ENCODE data around the gene KCNIP4. TPM values are rescaled to one million over a fixed set of nuclear protein-coding genes. Genes with fewer than 3 reads are reported as not detected.

The KCNIP4 gene
- total and polyA plus RNA-seq, 2 donors (not counting 3 experiments of a cell fraction or from before 2014, with no cell fraction given), result not detected

- no peak overlapping the region for H2AFZ ChIP-seq (ENCODE audit: low read depth, low read length)
- H3K79me2 ChIP-seq (ENCODE audit: control insufficient read depth, insufficient read depth, low read length), result no peaks in the 10 kb centered on the region
- no peaks in the 10 kb centered on the region for H4K20me1 ChIP-seq (replicated peaks; ENCODE audit: control insufficient read depth, extremely low read depth, insufficient read depth, low read length)
- ChIA-PET POLR2A (no interaction called here), CTCF (interaction anchor here (1.1 to 2.9 kb wide), 4 partner anchors 13 to 241 kb away, joined by 3 to 13 read pairs (median 4); no protein-coding TSS in a partner anchor)
- dilution Hi-C loops (cut with MboI; ENCODE audit: extremely low pct_ligation_motif_present, low sequenced_read_pairs) (loop anchor here (25.0 kb wide), 1 partner anchor 215 kb away; no protein-coding TSS in a partner anchor), intact Hi-C loops (cut with micrococcal nuclease) (no loop called here)
- no peak overlapping the region for H3K4me2 ChIP-seq (ENCODE audit: insufficient read depth, low read length)
- no peaks in the 10 kb centered on the region for H3K36me3 ChIP-seq (ENCODE audit: control insufficient read depth in 2 of 2, extremely low read depth in 1 of 2, insufficient read depth in 2 of 2, low read length in 2 of 2)
- FAIRE-seq (no peak), DNase-seq (ENCODE audit: low read depth, low spot score) (no peak)
- H3K27ac ChIP-seq (ENCODE audit: insufficient read depth, low read depth, low read length), result no peak overlapping the region
- no peaks in the 10 kb centered on the region for H3K9me1 ChIP-seq (replicated peaks; ENCODE audit: control insufficient read depth, extremely low read depth, insufficient read depth, low read length)
- H3K27me3 ChIP-seq (ENCODE audit: control insufficient read depth in 2 of 2, insufficient read depth in 2 of 2, low read length in 2 of 2), result peaks cover 5% of the 10 kb centered on the region in 2 experiments
- no peaks in the 10 kb centered on the region for H3K4me1 ChIP-seq (ENCODE audit: control insufficient read depth, extremely low read depth, insufficient read depth, low read length)
- no TSS peak for BruUV-seq (replicated peaks)
- H3K4me3 ChIP-seq (replicated peaks in 1 of 3; ENCODE audit: insufficient read depth in 1 of 3, low read depth in 1 of 3, low read length in 3 of 3), result no peak overlapping the region
- H3K9ac ChIP-seq (replicated peaks; ENCODE audit: extremely low read depth, insufficient read depth, low read length), result no peak overlapping the region
- no peaks in the 10 kb centered on the region for H3K9me3 ChIP-seq (replicated peaks; ENCODE audit: control insufficient read depth, insufficient read depth, low read length)
- TF ChIP-seq CTCF (IDR thresholded peaks at IDR 0.05; ENCODE audit: extremely low read depth in 1 of 2, insufficient read depth in 1 of 2, low read depth in 1 of 2, low read length in 2 of 2) (no peak), POLR2AphosphoS5 (IDR thresholded peaks at IDR 0.05; ENCODE audit: insufficient read depth, low read depth, low read length) (no peak)
Measured at GRCh38 chr4:21752616-21753015, 196.0 kb downstream of the KCNIP4 start.

GRCh38 chr4:21749924-21750323 is 198.6 kb downstream of the KCNIP4 start:
- no peak for FAIRE-seq
- no peaks in the 10 kb centered on the region for H3K4me1 ChIP-seq (ENCODE audit: control insufficient read depth, extremely low read depth, insufficient read depth, low read length)
- CTCF ChIA-PET, result interaction anchor here (0.8 kb wide), 1 partner anchor 16 kb away, joined by 3 read pairs; no protein-coding TSS in a partner anchor

More at GRCh38 chr4:21749924-21750323, 198.6 kb downstream of the KCNIP4 start:
- intact Hi-C loops (cut with micrococcal nuclease), result no loop called here
- H4K20me1 ChIP-seq (replicated peaks; ENCODE audit: control insufficient read depth, extremely low read depth, insufficient read depth, low read length), result no peaks in the 10 kb centered on the region
- no peak overlapping the region for H3K4me3 ChIP-seq (replicated peaks in 1 of 3; ENCODE audit: insufficient read depth in 1 of 3, low read depth in 1 of 3, low read length in 3 of 3)
- H3K9ac ChIP-seq (replicated peaks; ENCODE audit: extremely low read depth, insufficient read depth, low read length), result no peak overlapping the region
- H3K79me2 ChIP-seq (ENCODE audit: control insufficient read depth, insufficient read depth, low read length), result no peaks in the 10 kb centered on the region
- no peaks in the 10 kb centered on the region for H3K9me3 ChIP-seq (replicated peaks; ENCODE audit: control insufficient read depth, insufficient read depth, low read length)
- no peaks in the 10 kb centered on the region for H3K9me1 ChIP-seq (replicated peaks; ENCODE audit: control insufficient read depth, extremely low read depth, insufficient read depth, low read length)
- H3K4me2 ChIP-seq (ENCODE audit: insufficient read depth, low read length), result no peak overlapping the region
- H3K36me3 ChIP-seq (ENCODE audit: control insufficient read depth in 2 of 2, extremely low read depth in 1 of 2, insufficient read depth in 2 of 2, low read length in 2 of 2), result no peaks in the 10 kb centered on the region
- no TSS peak for BruUV-seq (replicated peaks)
- H3K27me3 ChIP-seq (ENCODE audit: control insufficient read depth in 2 of 2, insufficient read depth in 2 of 2, low read length in 2 of 2), result peaks cover 5% of the 10 kb centered on the region in 2 experiments
- no peak for TF ChIP-seq MAX (IDR thresholded peaks at IDR 0.05; ENCODE audit: insufficient read depth, insufficient read length)
- TF ChIP-seq FOS (IDR thresholded peaks at IDR 0.05; ENCODE audit: borderline replicate concordance, insufficient read depth, low read length), result no peak
- TF ChIP-seq POLR2AphosphoS5 (IDR thresholded peaks at IDR 0.05; ENCODE audit: insufficient read depth, low read depth, low read length), result no peak
- no peak for TF ChIP-seq POLR2A (IDR thresholded peaks at IDR 0.05; ENCODE audit: low read depth, low read length)
- no peak for TF ChIP-seq JUN (IDR thresholded peaks at IDR 0.05; ENCODE audit: borderline replicate concordance, insufficient read depth, insufficient read length, low read depth)
- TF ChIP-seq CTCF (IDR thresholded peaks at IDR 0.05; ENCODE audit: extremely low read depth in 1 of 2, insufficient read depth in 1 of 2, low read depth in 1 of 2, low read length in 2 of 2), result no peak
- TF ChIP-seq MYC (IDR thresholded peaks at IDR 0.05; ENCODE audit: low read depth, low read length), result no peak
- TF ChIP-seq GATA2 (IDR thresholded peaks at IDR 0.05; ENCODE audit: insufficient read depth, insufficient read length, low read depth, low read length), result no peak
- TF ChIP-seq EZH2 (IDR thresholded peaks at IDR 0.05; ENCODE audit: borderline replicate concordance, low read depth, low read length, severe bottlenecking), result no peak
- DNase-seq (ENCODE audit: low read depth, low spot score), result no peak
- no peak overlapping the region for H3K27ac ChIP-seq (ENCODE audit: insufficient read depth, low read depth, low read length)
- dilution Hi-C loops (cut with MboI; ENCODE audit: extremely low pct_ligation_motif_present, low sequenced_read_pairs), result loop anchor here (25.0 kb wide), 1 partner anchor 213 kb away; no protein-coding TSS in a partner anchor
- POLR2A ChIA-PET, result no interaction called here
- H2AFZ ChIP-seq (ENCODE audit: low read depth, low read length), result no peak overlapping the region

All from endothelial cell of umbilical vein (primary cell).